SKM-1 (cell line): ENCODE results near the gene HNRNPA3.

Experiments
- DNase-seq: peaks from one replicate; lab custom pipeline; 2025; ENCODE audit not compliant: unreplicated experiment; lab: John Stamatoyannopoulos, UW

Gene HNRNPA3

DNA sequence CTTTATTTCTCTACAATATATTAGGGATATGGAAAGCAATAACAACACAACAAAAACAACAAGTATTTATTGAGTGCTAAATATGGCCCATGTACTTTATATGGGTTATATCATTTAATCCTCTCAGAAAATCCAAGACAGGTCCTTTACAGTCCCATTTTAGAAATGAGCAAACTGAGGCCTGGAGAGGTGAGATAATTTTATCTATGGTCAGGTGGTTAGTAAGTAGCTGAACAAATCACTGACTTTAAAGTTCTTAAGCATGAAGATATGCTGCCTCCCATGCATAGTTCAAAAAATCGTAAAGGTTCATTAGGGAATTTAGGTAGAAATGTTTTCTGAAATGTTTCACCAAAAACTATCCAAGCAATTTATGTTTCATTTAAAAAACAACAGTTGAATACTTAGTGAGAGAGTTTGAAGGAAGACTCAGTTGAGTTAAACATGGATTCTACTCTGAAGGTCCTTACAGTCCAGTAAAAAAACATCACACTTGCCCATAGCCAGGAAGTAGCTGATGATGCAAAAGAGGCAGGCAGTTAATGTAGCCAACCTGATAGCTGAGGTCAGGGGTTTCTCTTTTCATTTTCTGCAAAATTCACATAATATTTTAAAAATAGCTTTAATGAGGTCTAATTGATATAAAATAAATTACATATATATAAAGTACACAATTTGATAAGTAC, 59.5 kb downstream of the HNRNPA3 start:
- no peak for DNase-seq

DNA sequence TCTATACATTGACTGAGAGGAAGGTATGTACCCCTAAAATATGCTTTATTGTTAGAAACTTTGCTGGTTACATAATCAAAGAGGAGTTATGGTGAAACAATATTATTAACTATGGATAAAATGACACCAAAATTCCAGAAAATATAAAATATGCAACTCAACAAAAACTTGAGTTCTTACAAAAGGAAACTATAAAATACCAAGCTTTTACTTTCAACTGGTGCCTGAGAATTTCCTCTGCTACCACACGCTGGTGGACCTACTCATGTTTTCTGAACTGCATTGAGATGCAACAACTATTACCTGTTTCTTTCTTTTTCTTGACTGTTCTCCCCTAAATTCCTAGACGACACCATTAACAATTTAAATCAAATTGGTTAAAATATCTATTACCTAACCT, 60.2 kb downstream of the HNRNPA3 start:
- DNase-seq = no peak

DNA sequence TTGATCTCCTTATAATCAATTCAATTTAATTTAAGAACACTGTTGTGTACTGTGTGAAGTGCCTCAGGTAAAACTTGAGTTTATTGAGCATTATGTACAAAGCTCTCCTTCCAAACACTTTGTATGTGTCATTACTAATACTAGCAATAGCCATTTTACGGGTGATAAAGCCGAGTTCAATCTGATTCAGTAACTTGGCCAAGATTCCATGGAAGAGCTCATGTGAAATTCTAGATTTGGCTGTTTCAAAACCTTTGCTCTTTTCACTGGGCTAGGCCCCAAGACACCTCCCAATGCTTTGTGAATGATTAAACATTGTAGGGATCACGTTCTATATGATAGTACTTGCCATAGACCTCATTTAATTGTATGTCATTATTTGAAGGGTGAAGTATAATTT, 60.8 kb downstream of the HNRNPA3 start:
- DNase-seq = no peak
